Activated naive CD4-positive, alpha-beta T cell treated with anti-CD3 and anti-CD28 coated beads, Interleukin-2, amount 50 U/mL, for 16 hours (primary cell): ENCODE measurements around the gene PDE4A.

Experiments used
- DNase-seq: peaks from one replicate; pipeline ENCODE4 v3.0.0-alpha.2; 2020

Gene PDE4A

GRCh38 chr19:10516671-10517286, 96.4 kb downstream of the PDE4A start:
- DNase-seq: no peak

GRCh38 chr19:10517361-10517759, 97.0 kb downstream of the PDE4A start, which contains the start of gene S1PR5:
Gene S1PR5, minus strand, starts transcription at chr19:10517447. Its CDS starts 2,436 bp downstream, at chr19:10515011.
- peak; percentile 10 for DNase-seq

GRCh38 chr19:10517760-10518443, 97.6 kb downstream of the PDE4A start:
- DNase-seq: peak; percentile 13

- DNase-seq: no peak
Measured at GRCh38 chr19:10518444-10519361, 98.4 kb downstream of the PDE4A start.
